A673 (cell line): ENCODE measurements around the gene SMCHD1. TPM values are rescaled to one million over a fixed set of nuclear protein-coding genes. Genes with fewer than 3 reads are reported as not detected.

Source experiments
- BruUV-seq: library from RNA; stranded (reverse); fragments of 400-500 nt; replicated peaks from 2 replicates; lab custom pipeline; 2021; lab: Mats Ljungman, UMichigan
- CTCF ChIA-PET: fragments of 300-600 bp; sonication (Branson Sonifier 250); formaldehyde crosslinking; loops from one replicate; lab custom pipeline; 2022; ENCODE audit warnings: antibody characterized with exemption; lab: Charles Lee
- POLR2A ChIA-PET: fragments of 300-600 bp; sonication (Branson Sonifier 250); formaldehyde crosslinking; loops from one replicate; lab custom pipeline; 2022; ENCODE audit warnings: antibody characterized with exemption; ENCODE audit not compliant: low non-redundant PET; lab: Charles Lee
- DNase-seq: peaks from one replicate; pipeline ENCODE4 v3.0.0-alpha.2; 2015; ENCODE audit warnings: low spot score
- H3K27ac ChIP-seq: fragments of 200-600 bp; sonication (generic); 2 replicates; pipeline ENCODE4 v1.5.1; 2016; ENCODE audit warnings: mixed run types, low read depth, mild to moderate bottlenecking, mixed read lengths, antibody characterized with exemption, low read length; ENCODE audit not compliant: poor library complexity, severe bottlenecking
- H3K27me3 ChIP-seq: fragments of 200-600 bp; sonication (generic); replicated peaks from 2 replicates; pipeline ENCODE4 v1.6.1; 2017; ENCODE audit warnings: mixed run types, low read depth, mild to moderate bottlenecking, mixed read lengths, antibody characterized with exemption, low read length; ENCODE audit not compliant: insufficient read depth, poor library complexity
- H3K36me3 ChIP-seq: fragments of 200-600 bp; sonication (generic); 2 replicates; pipeline ENCODE4 v1.6.1; 2016; ENCODE audit warnings: mixed run types, mild to moderate bottlenecking, mixed read lengths, antibody characterized with exemption, low read length; ENCODE audit not compliant: insufficient read depth, poor library complexity, severe bottlenecking
- H3K4me1 ChIP-seq: fragments of 200-600 bp; sonication (generic); 2 replicates; pipeline ENCODE4 v1.6.1; 2017; ENCODE audit warnings: mixed run types, mild to moderate bottlenecking, mixed read lengths, antibody characterized with exemption, low read length; ENCODE audit not compliant: insufficient read depth, poor library complexity, severe bottlenecking
- H3K4me3 ChIP-seq: fragments of 200-600 bp; sonication (generic); 2 replicates; pipeline ENCODE4 v1.5.1; 2016; ENCODE audit warnings: low read depth, mixed run types, mild to moderate bottlenecking, mixed read lengths, low read length; ENCODE audit not compliant: poor library complexity, severe bottlenecking
- H3K9me3 ChIP-seq: fragments of 200-600 bp; sonication (generic); 2 replicates; pipeline ENCODE4 v1.6.1; 2016; ENCODE audit warnings: mixed run types, low read depth, mild to moderate bottlenecking, mixed read lengths, antibody characterized with exemption, low read length; ENCODE audit not compliant: poor library complexity, severe bottlenecking
- CTCF ChIP-seq: fragments of 300-800, 200-600 bp; sonication (generic); conservative IDR thresholded peaks from 2 replicates; pipeline ENCODE4 v1.5.1; 2017; ENCODE audit warnings: low read depth, mild to moderate bottlenecking, antibody characterized with exemption, low read length, moderate library complexity, mixed read lengths
- EZH2 ChIP-seq: fragments of 200-600 bp; sonication (generic); IDR thresholded peaks from 2 replicates; pipeline ENCODE4 v1.6.1; 2017; ENCODE audit warnings: borderline replicate concordance, low read depth, mild to moderate bottlenecking, mixed read lengths, antibody characterized with exemption, low read length; ENCODE audit not compliant: poor library complexity, severe bottlenecking
- intact Hi-C: fragments of 100-400 bp; cut with micrococcal nuclease; formaldehyde crosslinking; loops from one replicate; pipeline ENCODE4 v1.10.0; 2022; ENCODE audit not compliant: unreplicated experiment
- total RNA-seq: library from RNA; stranded (reverse); gene quantifications from 2 replicates; pipeline ENCODE4 v1.2.3, GENCODE V29; 2021

The SMCHD1 gene
- total RNA-seq, 1 experiment from 2014 or later = 80.9 TPM

DNA sequence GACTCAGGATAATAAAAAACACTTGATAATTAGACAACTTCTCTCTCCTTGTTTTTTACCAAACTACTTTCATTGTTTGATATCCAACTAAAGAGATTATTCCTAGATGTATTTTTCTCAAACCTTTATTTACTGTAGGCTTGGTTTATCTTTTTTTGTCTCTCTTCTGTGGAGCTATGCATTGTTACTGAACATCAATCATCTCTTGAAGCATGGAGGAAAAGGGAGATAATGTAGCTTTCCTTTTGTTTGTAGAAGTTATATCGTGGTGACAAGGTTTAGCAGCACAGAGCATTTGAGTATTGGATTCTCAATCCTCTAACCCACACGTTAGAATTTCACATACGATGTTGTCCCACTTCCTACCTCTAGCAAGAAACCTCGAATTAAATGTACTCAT lies 41.7 kb downstream of the SMCHD1 start:
- Histone ChIP-seq H3K36me3 (peaks cover 80% of the 10 kb centered on the region), H3K4me1 (no peaks in the 10 kb centered on the region), H3K9me3 (no peaks in the 10 kb centered on the region), H3K27ac (no peak overlapping the region), H3K4me3 (no peak overlapping the region), H3K27me3 (no peaks in the 10 kb centered on the region)
- TF ChIP-seq CTCF = no peak
- no peak for TF ChIP-seq EZH2
- DNase-seq = no peak
- intact Hi-C loops = no loop called here
- POLR2A ChIA-PET = no interaction called here
- CTCF ChIA-PET = no interaction called here
- no TSS peak for BruUV-seq

GRCh38 chr18:2699001-2699400 lies 43.5 kb downstream of the SMCHD1 start:
- Histone ChIP-seq H3K27ac (no peak overlapping the region), H3K4me3 (no peak overlapping the region), H3K9me3 (no peaks in the 10 kb centered on the region), H3K4me1 (no peaks in the 10 kb centered on the region), H3K36me3 (peaks cover 84% of the 10 kb centered on the region), H3K27me3 (no peaks in the 10 kb centered on the region)
- ChIA-PET CTCF (no interaction called here), POLR2A (no interaction called here)
- TF ChIP-seq CTCF (no peak), EZH2 (no peak)
- BruUV-seq = no TSS peak
- intact Hi-C loops = no loop called here
- DNase-seq = no peak

DNA sequence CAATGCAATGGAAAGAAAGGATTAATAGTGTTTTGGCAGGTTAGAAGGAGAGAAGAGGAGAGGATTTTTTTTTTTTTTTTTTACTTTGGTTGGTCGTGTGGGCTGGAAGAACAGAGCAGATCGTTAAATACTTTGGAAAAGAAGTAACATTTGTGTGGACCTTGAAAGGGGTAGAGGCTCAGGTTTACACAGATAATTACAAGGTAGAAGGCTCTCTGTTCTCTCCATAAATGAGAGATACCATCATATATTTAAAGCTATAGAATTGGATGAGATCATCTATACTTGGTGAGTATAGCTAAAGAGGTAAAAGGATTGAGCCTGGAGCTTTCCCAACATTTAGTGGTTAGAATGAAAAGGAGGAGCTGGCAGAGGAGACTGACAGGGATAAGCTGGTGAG lies 49.0 kb downstream of the SMCHD1 start:
- BruUV-seq = no TSS peak
- Histone ChIP-seq H3K27me3 (no peaks in the 10 kb centered on the region), H3K27ac (no peak overlapping the region), H3K36me3 (peaks cover 84% of the 10 kb centered on the region), H3K4me1 (peaks cover 11% of the 10 kb centered on the region), H3K4me3 (no peak overlapping the region), H3K9me3 (no peaks in the 10 kb centered on the region)
- DNase-seq = no peak
- TF ChIP-seq CTCF (no peak), EZH2 (no peak)
- intact Hi-C loops = no loop called here
- POLR2A ChIA-PET = interaction anchor here (1.0 kb wide), 1 partner anchor 16 kb away, joined by 4 read pairs; no protein-coding TSS in a partner anchor
- CTCF ChIA-PET = no interaction called here
